Neural cell (in vitro differentiated cells): ENCODE measurements around the gene SPATS2. TPM values are rescaled to one million over a fixed set of nuclear protein-coding genes. Genes with fewer than 3 reads are reported as not detected.

Experiments
- H2AFZ ChIP-seq: fragments of 200-600, 300-800 bp; sonication (generic), shearing (Covaris generic); 2 replicates; pipeline ENCODE4 v1.6.0; 2014; ENCODE audit warnings: low read depth, mild to moderate bottlenecking, antibody characterized with exemption, low read length, moderate library complexity
- H3F3A ChIP-seq: fragments of 200-600 bp; shearing (Covaris generic); 2 replicates; pipeline ENCODE4 v1.6.1; 2016; ENCODE audit warnings: mild to moderate bottlenecking, moderate library complexity, mixed read lengths, antibody characterized with exemption, low read length; ENCODE audit not compliant: insufficient read depth, poor library complexity, severe bottlenecking
- H3K27ac ChIP-seq: fragments of 200-600, 300-800 bp; sonication (generic), shearing (Covaris generic); 2 replicates; pipeline ENCODE4 v1.5.1; 2014; ENCODE audit warnings: mild to moderate bottlenecking, low read length, moderate library complexity
- H3K27me3 ChIP-seq: fragments of 300-800, 200-600 bp; sonication (generic), shearing (Covaris generic); 2 replicates; pipeline ENCODE4 v1.6.0; 2014; ENCODE audit warnings: mild to moderate bottlenecking, low read depth, low read length, moderate library complexity; ENCODE audit not compliant: insufficient read depth
- H3K36me3 ChIP-seq: fragments of 300-800, 200-600 bp; sonication (generic), shearing (Covaris generic); 2 replicates; pipeline ENCODE4 v1.5.1; 2014; ENCODE audit warnings: mild to moderate bottlenecking, antibody characterized with exemption, low read length, moderate library complexity; ENCODE audit not compliant: insufficient read depth
- H3K4me2 ChIP-seq: fragments of 300-800, 200-600 bp; sonication (generic), shearing (Covaris generic); 2 replicates; pipeline ENCODE4 v1.6.0; 2014; ENCODE audit warnings: mild to moderate bottlenecking, low read length
- H3K4me3 ChIP-seq: fragments of 300-800, 200-600 bp; sonication (generic), shearing (Covaris generic); 2 replicates; pipeline ENCODE4 v1.5.1; 2014; ENCODE audit warnings: mild to moderate bottlenecking, low read length, moderate library complexity
- H3K79me2 ChIP-seq: fragments of 200-600 bp; shearing (Covaris generic); replicated peaks from 2 replicates; pipeline ENCODE4 v1.6.0; 2014; ENCODE audit warnings: mild to moderate bottlenecking, low read length, moderate library complexity; ENCODE audit not compliant: insufficient read depth
- H3K9ac ChIP-seq: fragments of 300-800, 200-600 bp; sonication (generic), shearing (Covaris generic); 2 replicates; pipeline ENCODE4 v1.6.1; 2016; ENCODE audit warnings: mild to moderate bottlenecking, low read length, mixed read lengths
- H3K9me2 ChIP-seq: fragments of 200-600 bp; shearing (Covaris generic); 2 replicates; pipeline ENCODE4 v1.6.1; 2016; ENCODE audit warnings: mild to moderate bottlenecking, low read length, mixed read lengths; ENCODE audit not compliant: insufficient read depth
- H3K9me3 ChIP-seq: fragments of 200-600, 300-800 bp; sonication (generic), shearing (Covaris generic); 2 replicates; pipeline ENCODE4 v1.6.1; 2016; ENCODE audit warnings: mild to moderate bottlenecking, mixed run types, low read length, moderate library complexity, mixed read lengths
- H4K20me1 ChIP-seq: fragments of 200-600 bp; shearing (Covaris generic); 2 replicates; pipeline ENCODE4 v1.6.1; 2016; ENCODE audit warnings: mild to moderate bottlenecking, mixed run types; ENCODE audit not compliant: insufficient read depth
- CTCF ChIP-seq: fragments of 450-650 bp; IDR thresholded peaks from 2 replicates; pipeline ENCODE4 v1.5.1; 2014; ENCODE audit warnings: antibody characterized with exemption, mild to moderate bottlenecking, moderate library complexity; ENCODE audit not compliant: poor library complexity, severe bottlenecking
- EP300 ChIP-seq: fragments of 450-650 bp; conservative IDR thresholded peaks from 2 replicates; pipeline ENCODE4 v1.6.1; 2014; ENCODE audit warnings: antibody characterized with exemption, mild to moderate bottlenecking, moderate library complexity; ENCODE audit not compliant: poor library complexity, severe bottlenecking
- EZH2 ChIP-seq: fragments of 200-600, 300-800 bp; shearing (Covaris generic), sonication (generic); IDR thresholded peaks from 2 replicates; pipeline ENCODE4 v1.6.1; 2014; ENCODE audit warnings: antibody characterized with exemption, low read length, borderline replicate concordance, mild to moderate bottlenecking; ENCODE audit not compliant: insufficient read depth, poor library complexity, severe bottlenecking
- MXI1 ChIP-seq: fragments of 450-650 bp; conservative IDR thresholded peaks from 2 replicates; pipeline ENCODE4 v1.6.1; 2014; ENCODE audit warnings: antibody characterized with exemption, mild to moderate bottlenecking; ENCODE audit not compliant: poor library complexity, severe bottlenecking
- POLR2AphosphoS5 ChIP-seq: IDR thresholded peaks from 2 replicates; pipeline ENCODE4 v1.6.1; 2012
- RAD21 ChIP-seq: fragments of 450-650 bp; conservative IDR thresholded peaks from 2 replicates; pipeline ENCODE4 v1.6.1; 2014; ENCODE audit warnings: antibody characterized with exemption, mild to moderate bottlenecking, moderate library complexity
- SMC3 ChIP-seq: fragments of 450-650 bp; conservative IDR thresholded peaks from 2 replicates; pipeline ENCODE4 v1.6.1; 2014; ENCODE audit warnings: antibody characterized with exemption, mild to moderate bottlenecking, moderate library complexity; ENCODE audit not compliant: poor library complexity
- TAF1 ChIP-seq: IDR thresholded peaks from 2 replicates; pipeline ENCODE4 v1.6.1; 2012; ENCODE audit warnings: low read depth
- polyA plus RNA-seq: library from polyadenylated mRNA; depleted of rRNA; stranded (reverse); fragments of >200 nt; gene quantifications from 2 replicates; pipeline ENCODE4 v1.2.3, GENCODE V29; 2014
- TF ChIP-seq, protein P1 (sequence below): IDR thresholded peaks from 2 replicates; pipeline ENCODE4 v1.6.1; 2012; ENCODE audit warnings: borderline replicate concordance

SPATS2 gene
- polyA plus RNA-seq, 1 donor from 2014 or later = 58.4 TPM

DNA sequence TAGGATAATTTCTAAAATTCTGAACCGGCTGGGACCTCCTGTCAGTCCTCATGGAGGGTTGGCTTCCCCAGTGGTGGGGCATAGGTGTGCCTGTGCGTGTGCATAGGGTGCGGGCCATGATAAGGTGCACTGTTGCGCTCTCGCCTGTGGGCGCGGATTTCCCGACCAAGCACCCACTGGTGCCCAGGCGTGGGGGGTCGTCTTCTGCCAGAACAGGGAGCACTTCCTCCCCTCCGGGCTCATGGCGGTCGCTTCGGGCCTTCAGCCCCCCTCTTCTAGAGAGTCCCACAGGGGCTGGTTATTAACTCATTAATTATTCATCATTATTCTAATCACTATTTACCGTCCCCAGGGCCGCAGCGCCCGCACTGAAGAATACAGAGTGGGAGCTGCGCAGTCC, 33.0 kb upstream of the SPATS2 start:
- Histone ChIP-seq H3K9me2 (no peaks in the 10 kb centered on the region), H3K4me3 (no peak overlapping the region), H4K20me1 (no peaks in the 10 kb centered on the region), H3K27me3 (peaks cover 71% of the 10 kb centered on the region), H3K9ac (no peak overlapping the region), H3K9me3 (no peaks in the 10 kb centered on the region), H3K27ac (no peak overlapping the region), H3K79me2 (no peaks in the 10 kb centered on the region), H3K36me3 (no peaks in the 10 kb centered on the region), H3F3A (no peaks in the 10 kb centered on the region), H3K4me2 (no peak overlapping the region), H2AFZ (no peak overlapping the region)
- no peak for TF ChIP-seq POLR2AphosphoS5
- no peak for TF ChIP-seq TAF1
- TF ChIP-seq, protein P1, sequence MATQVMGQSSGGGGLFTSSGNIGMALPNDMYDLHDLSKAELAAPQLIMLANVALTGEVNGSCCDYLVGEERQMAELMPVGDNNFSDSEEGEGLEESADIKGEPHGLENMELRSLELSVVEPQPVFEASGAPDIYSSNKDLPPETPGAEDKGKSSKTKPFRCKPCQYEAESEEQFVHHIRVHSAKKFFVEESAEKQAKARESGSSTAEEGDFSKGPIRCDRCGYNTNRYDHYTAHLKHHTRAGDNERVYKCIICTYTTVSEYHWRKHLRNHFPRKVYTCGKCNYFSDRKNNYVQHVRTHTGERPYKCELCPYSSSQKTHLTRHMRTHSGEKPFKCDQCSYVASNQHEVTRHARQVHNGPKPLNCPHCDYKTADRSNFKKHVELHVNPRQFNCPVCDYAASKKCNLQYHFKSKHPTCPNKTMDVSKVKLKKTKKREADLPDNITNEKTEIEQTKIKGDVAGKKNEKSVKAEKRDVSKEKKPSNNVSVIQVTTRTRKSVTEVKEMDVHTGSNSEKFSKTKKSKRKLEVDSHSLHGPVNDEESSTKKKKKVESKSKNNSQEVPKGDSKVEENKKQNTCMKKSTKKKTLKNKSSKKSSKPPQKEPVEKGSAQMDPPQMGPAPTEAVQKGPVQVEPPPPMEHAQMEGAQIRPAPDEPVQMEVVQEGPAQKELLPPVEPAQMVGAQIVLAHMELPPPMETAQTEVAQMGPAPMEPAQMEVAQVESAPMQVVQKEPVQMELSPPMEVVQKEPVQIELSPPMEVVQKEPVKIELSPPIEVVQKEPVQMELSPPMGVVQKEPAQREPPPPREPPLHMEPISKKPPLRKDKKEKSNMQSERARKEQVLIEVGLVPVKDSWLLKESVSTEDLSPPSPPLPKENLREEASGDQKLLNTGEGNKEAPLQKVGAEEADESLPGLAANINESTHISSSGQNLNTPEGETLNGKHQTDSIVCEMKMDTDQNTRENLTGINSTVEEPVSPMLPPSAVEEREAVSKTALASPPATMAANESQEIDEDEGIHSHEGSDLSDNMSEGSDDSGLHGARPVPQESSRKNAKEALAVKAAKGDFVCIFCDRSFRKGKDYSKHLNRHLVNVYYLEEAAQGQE = no peak
- TF ChIP-seq CTCF = no peak
- TF ChIP-seq RAD21 = no peak

DNA sequence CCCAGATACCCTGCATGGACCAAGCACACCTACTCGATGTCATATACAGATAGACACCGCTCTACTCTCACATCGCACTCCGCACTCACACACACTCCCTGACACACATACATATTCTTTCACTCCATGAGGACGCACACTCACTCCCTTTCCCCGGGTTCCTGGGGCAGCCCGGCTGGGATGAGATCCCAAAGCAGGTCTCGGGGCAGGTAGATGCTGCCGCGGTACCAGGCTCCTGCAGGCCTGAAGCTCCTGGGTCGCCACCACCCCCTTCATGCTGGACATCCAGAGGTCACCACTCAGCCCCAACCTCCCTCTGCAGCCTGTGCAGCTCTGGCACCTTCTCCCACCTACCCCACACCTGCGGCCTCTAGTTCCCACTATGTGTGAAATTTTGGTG, 32.6 kb upstream of the SPATS2 start:
- Histone ChIP-seq H3K9ac (no peak overlapping the region), H3K36me3 (no peaks in the 10 kb centered on the region), H3K4me3 (no peak overlapping the region), H4K20me1 (no peaks in the 10 kb centered on the region), H3K4me2 (no peak overlapping the region), H3K79me2 (no peaks in the 10 kb centered on the region), H3K9me2 (no peaks in the 10 kb centered on the region), H3K27me3 (peaks cover 72% of the 10 kb centered on the region), H3F3A (no peaks in the 10 kb centered on the region), H3K9me3 (no peaks in the 10 kb centered on the region), H2AFZ (no peak overlapping the region), H3K27ac (no peak overlapping the region)
- no peak for TF ChIP-seq CTCF
- TF ChIP-seq EP300 = no peak
- TF ChIP-seq EZH2 = no peak
- no peak for TF ChIP-seq RAD21
- no peak for TF ChIP-seq SMC3
- TF ChIP-seq, protein P1 = no peak
- TF ChIP-seq POLR2AphosphoS5 = no peak
- TF ChIP-seq MXI1 = no peak
- TF ChIP-seq TAF1 = no peak
